Measurements from ENCODE around the gene LPCAT2. TPM values are rescaled to one million over a fixed set of nuclear protein-coding genes. Genes with fewer than 3 reads are reported as not detected.

Gene LPCAT2, protein sequence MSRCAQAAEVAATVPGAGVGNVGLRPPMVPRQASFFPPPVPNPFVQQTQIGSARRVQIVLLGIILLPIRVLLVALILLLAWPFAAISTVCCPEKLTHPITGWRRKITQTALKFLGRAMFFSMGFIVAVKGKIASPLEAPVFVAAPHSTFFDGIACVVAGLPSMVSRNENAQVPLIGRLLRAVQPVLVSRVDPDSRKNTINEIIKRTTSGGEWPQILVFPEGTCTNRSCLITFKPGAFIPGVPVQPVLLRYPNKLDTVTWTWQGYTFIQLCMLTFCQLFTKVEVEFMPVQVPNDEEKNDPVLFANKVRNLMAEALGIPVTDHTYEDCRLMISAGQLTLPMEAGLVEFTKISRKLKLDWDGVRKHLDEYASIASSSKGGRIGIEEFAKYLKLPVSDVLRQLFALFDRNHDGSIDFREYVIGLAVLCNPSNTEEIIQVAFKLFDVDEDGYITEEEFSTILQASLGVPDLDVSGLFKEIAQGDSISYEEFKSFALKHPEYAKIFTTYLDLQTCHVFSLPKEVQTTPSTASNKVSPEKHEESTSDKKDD
- total RNA-seq (2014; rRNA removed; shearing (Covaris generic)) (13.4 and 23.8 TPM in 2 replicates), polyA plus RNA-seq (2016; fragmentation: Nextera tagmentation; extraction: Ambion mirVana) (7.8 and 8.8 TPM in 2 replicates)
- long read RNA-seq, partial matches to known transcripts: 0 of 1 reads
- long read RNA-seq, other reads (novel, unspliced or antisense): 1 of 1 reads

DNA sequence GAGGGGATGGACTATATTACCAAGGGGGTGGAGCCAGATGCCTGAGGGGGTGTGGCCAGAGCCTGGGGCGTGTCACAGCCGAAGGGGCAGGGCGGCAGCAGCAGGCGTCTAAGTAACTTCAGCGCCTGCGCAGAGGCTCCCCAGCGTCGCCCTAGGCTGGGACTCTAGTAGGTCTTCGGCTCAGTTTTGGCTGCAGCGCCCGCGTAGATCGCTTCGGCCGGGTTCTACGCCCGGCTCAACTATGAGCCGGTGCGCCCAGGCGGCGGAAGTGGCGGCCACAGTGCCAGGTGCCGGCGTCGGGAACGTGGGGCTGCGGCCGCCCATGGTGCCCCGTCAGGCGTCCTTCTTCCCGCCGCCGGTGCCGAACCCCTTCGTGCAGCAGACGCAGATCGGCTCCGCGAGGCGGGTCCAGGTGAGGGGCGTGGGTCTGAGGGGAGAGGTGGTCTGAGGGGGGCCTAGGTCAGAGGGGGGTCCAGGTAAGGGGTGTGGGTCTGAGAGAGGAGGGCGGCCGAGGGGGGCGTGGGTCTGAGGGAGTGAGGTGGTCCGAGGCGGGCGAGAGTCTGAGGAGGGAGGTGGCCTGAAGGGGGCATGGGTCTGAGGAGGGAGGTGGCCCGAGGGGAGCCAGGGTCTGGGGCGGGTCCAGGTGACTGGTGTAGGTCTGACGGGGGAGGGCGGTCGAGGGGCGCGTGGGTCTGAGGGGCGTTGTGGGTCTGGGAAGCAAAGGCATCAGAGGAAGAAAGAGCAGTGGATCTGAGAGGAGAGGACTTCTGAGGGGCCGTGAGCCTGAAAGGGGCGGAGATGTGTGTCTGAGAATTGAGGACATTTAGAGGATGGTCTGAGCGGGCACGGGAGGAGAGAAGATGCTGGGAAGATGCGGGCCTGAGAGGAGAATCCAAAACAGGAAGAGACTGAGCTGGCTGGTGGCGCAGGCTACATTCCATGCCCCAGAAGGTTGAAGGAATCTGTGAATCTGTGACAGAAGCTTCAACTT is at the start of gene LPCAT2:
Gene LPCAT2, plus strand, starts transcription at position 132 of the 991 bp plus-strand sequence. Its CDS starts 110 bp downstream, at position 242.
- peaks cover 11% of the 10 kb centered on the region for H3K79me2 ChIP-seq (replicated peaks; ENCODE audit: insufficient read depth)
- ATAC-seq: peak; percentile 90
- H3K27me3 Mint-ChIP-seq (ENCODE audit: insufficient read depth, low read depth, poor library complexity): peaks cover 9% of the 10 kb centered on the region

DNA sequence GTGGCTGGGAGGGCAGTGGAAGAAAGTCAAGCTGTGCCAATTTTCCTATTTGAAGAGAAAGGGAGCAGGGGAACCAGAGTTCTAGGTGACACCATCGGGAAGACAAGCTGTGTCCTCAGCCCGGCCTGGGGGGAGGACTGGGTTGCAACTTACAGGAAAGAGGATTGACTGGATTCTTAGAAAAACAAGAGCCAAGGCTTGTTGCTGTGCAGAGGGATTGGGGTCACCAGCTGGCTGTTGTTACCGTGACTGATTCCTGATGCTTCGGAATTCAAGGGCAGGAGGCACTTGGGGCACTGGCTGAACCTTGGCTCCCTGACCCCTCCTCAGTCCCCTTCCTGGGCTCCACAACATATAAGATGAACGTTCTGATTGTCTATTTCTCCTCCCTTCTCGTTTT is 46.6 kb upstream of the LPCAT2 start:
- no peaks in the 10 kb centered on the region for H3K9me3 Mint-ChIP-seq

More for the DNA sequence above, at the start of gene LPCAT2:
- Histone ChIP-seq H2AFZ (peak within 1 kb of the TSS; percentile 93), H3K27me3 (ENCODE audit: insufficient read depth) (no peaks in the 10 kb centered on the region), H3K4me1 (ENCODE audit: insufficient read depth) (0 out of 2 replicates have a peak, but pooled peaks cover 4% of the 10 kb centered on the region), H3K9me2 (ENCODE audit: insufficient read depth) (0 out of 2 replicates have a peak, but pooled peaks cover 5% of the 10 kb centered on the region), H3K27ac (ENCODE audit: low read depth) (peak within 1 kb of the TSS; percentile 79; the same call in 1 of the 2 replicates), H3F3A (replicated peaks; ENCODE audit: low read depth) (0 out of 2 replicates have a peak, but pooled peaks cover 3% of the 10 kb centered on the region), H3K36me3 (ENCODE audit: insufficient read depth) (no peaks in the 10 kb centered on the region), H3K4me2 (peak within 1 kb of the TSS; percentile 84), H4K20me1 (replicated peaks; ENCODE audit: insufficient read depth) (no peaks in the 10 kb centered on the region; the same call in 1 of the 2 replicates), H3K4me3 (peak within 1 kb of the TSS; percentile 79)
- Mint-ChIP-seq H3K36me3 (ENCODE audit: low read depth) (peaks cover 30% of the 10 kb centered on the region), H3K27ac (0 out of 2 replicates have a peak within 1 kb of the TSS, but pooled peaks have one; percentile 57), H3K4me1 (peaks cover 11% of the 10 kb centered on the region; the same call in 2 of the 3 replicates), H3K4me3 (peak within 1 kb of the TSS; percentile 72), H3K9me3 (peaks cover 22% of the 10 kb centered on the region)
- DNase-seq (ENCODE audit: low spot score): peak; percentile 96
- TF ChIP-seq POLR2AphosphoS5 (IDR thresholded peaks at IDR 0.05; ENCODE audit: low read depth): peak; percentile 83
- TF ChIP-seq EZH2phosphoT487 (IDR thresholded peaks at IDR 0.05; ENCODE audit: unreplicated experiment): no peak
- TF ChIP-seq, protein P1, sequence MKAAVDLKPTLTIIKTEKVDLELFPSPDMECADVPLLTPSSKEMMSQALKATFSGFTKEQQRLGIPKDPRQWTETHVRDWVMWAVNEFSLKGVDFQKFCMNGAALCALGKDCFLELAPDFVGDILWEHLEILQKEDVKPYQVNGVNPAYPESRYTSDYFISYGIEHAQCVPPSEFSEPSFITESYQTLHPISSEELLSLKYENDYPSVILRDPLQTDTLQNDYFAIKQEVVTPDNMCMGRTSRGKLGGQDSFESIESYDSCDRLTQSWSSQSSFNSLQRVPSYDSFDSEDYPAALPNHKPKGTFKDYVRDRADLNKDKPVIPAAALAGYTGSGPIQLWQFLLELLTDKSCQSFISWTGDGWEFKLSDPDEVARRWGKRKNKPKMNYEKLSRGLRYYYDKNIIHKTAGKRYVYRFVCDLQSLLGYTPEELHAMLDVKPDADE (IDR thresholded peaks at IDR 0.05): no peak

More for the DNA sequence above, 46.6 kb upstream of the LPCAT2 start:
- Mint-ChIP-seq H3K4me1 (no peaks in the 10 kb centered on the region), H3K36me3 (ENCODE audit: low read depth) (no peaks in the 10 kb centered on the region), H3K4me3 (no peak overlapping the region), H3K27ac (no peak overlapping the region; the same call in 1 of the 2 replicates), H3K27me3 (ENCODE audit: insufficient read depth, low read depth, poor library complexity) (peaks cover 9% of the 10 kb centered on the region)
- no peak for TF ChIP-seq EZH2phosphoT487 (IDR thresholded peaks at IDR 0.05; ENCODE audit: unreplicated experiment)
- no peak for TF ChIP-seq EZH2 (IDR thresholded peaks at IDR 0.05; ENCODE audit: low read depth, unreplicated experiment)
- no peak for TF ChIP-seq NANOG (IDR thresholded peaks at IDR 0.05; ENCODE audit: borderline replicate concordance)
- no peak for TF ChIP-seq CREB1 (CRISPR knock-in tag; IDR thresholded peaks at IDR 0.05; ENCODE audit: low read depth)
- no peak for TF ChIP-seq POLR2AphosphoS5 (IDR thresholded peaks at IDR 0.05; ENCODE audit: low read depth)
- DNase-seq (ENCODE audit: low spot score) (no peak), ATAC-seq (no peak)
- Histone ChIP-seq H3K27me3 (ENCODE audit: insufficient read depth) (no peaks in the 10 kb centered on the region), H3F3A (replicated peaks; ENCODE audit: low read depth) (no peaks in the 10 kb centered on the region), H3K27ac (ENCODE audit: low read depth) (no peak overlapping the region), H3K9me2 (ENCODE audit: insufficient read depth) (no peaks in the 10 kb centered on the region), H3K4me3 (no peak overlapping the region), H2AFZ (no peak overlapping the region), H3K79me2 (replicated peaks; ENCODE audit: insufficient read depth) (no peaks in the 10 kb centered on the region), H3K4me1 (ENCODE audit: insufficient read depth) (no peaks in the 10 kb centered on the region), H3K36me3 (ENCODE audit: insufficient read depth) (no peaks in the 10 kb centered on the region), H3K4me2 (no peak overlapping the region), H4K20me1 (replicated peaks; ENCODE audit: insufficient read depth) (no peaks in the 10 kb centered on the region)
